MCF 10A (cell line): ENCODE data around the gene ATP1B2. TPM values are rescaled to one million over a fixed set of nuclear protein-coding genes. Genes with fewer than 3 reads are reported as not detected.

ENCODE experiments used
- BruUV-seq: library from RNA; stranded (reverse); fragments of 400-500 nt; replicated peaks from 2 replicates; lab custom pipeline; 2021; lab: Mats Ljungman, UMichigan
- CTCF ChIA-PET: fragments of 300-600 bp; sonication (Branson Sonifier 250); formaldehyde crosslinking; extraction: SDS; loops from one replicate; lab custom pipeline; 2021; ENCODE audit warnings: antibody characterized with exemption, inconsistent platforms; lab: Yijun Ruan, JAX
- POLR2A ChIA-PET: fragments of 300-600, 350-650 bp; sonication (Branson Sonifier 250); formaldehyde crosslinking; extraction: SDS; loops from one replicate; lab custom pipeline; 2020; ENCODE audit warnings: antibody characterized with exemption, inconsistent platforms; lab: Yijun Ruan, JAX
- DNase-seq: peaks from one replicate; pipeline ENCODE4 v3.0.0-alpha.2; 2018; ENCODE audit not compliant: unreplicated experiment
- H3K27ac Mint-ChIP-seq: one replicate; pipeline ENCODE4 v1.8.0; 2022; ENCODE audit warnings: mild to moderate bottlenecking, low read depth, mixed read lengths; ENCODE audit not compliant: unreplicated experiment
- H3K27me3 Mint-ChIP-seq: one replicate; pipeline ENCODE4 v1.8.0; 2022; ENCODE audit warnings: mixed read lengths; ENCODE audit not compliant: insufficient read depth, unreplicated experiment
- H3K36me3 Mint-ChIP-seq: one replicate; pipeline ENCODE4 v1.8.0; 2022; ENCODE audit warnings: mild to moderate bottlenecking, moderate library complexity, mixed read lengths; ENCODE audit not compliant: insufficient read depth, unreplicated experiment
- H3K4me1 Mint-ChIP-seq: one replicate; pipeline ENCODE4 v1.8.0; 2022; ENCODE audit warnings: mixed read lengths; ENCODE audit not compliant: insufficient read depth, unreplicated experiment
- H3K4me3 Mint-ChIP-seq: one replicate; pipeline ENCODE4 v1.8.0; 2022; ENCODE audit warnings: mild to moderate bottlenecking, moderate library complexity, mixed read lengths; ENCODE audit not compliant: unreplicated experiment
- H3K9me3 Mint-ChIP-seq: one replicate; pipeline ENCODE4 v1.8.0; 2022; ENCODE audit warnings: mixed read lengths; ENCODE audit not compliant: unreplicated experiment
- CTCF ChIP-seq: fragments of 200-600 bp; IDR thresholded peaks from one replicate; pipeline ENCODE4 v1.8.0; 2022; ENCODE audit warnings: antibody characterized with exemption, mild to moderate bottlenecking; ENCODE audit not compliant: unreplicated experiment
- intact Hi-C: fragments of 100-400 bp; cut with micrococcal nuclease; formaldehyde crosslinking; loops from 2 replicates; pipeline ENCODE4 v1.14.1; 2022
- total RNA-seq: library from RNA; stranded (reverse); gene quantifications from 2 replicates; pipeline ENCODE4 v1.2.3, GENCODE V29; 2022

The ATP1B2 gene
- total RNA-seq, 1 experiment from 2014 or later: not detected

DNA sequence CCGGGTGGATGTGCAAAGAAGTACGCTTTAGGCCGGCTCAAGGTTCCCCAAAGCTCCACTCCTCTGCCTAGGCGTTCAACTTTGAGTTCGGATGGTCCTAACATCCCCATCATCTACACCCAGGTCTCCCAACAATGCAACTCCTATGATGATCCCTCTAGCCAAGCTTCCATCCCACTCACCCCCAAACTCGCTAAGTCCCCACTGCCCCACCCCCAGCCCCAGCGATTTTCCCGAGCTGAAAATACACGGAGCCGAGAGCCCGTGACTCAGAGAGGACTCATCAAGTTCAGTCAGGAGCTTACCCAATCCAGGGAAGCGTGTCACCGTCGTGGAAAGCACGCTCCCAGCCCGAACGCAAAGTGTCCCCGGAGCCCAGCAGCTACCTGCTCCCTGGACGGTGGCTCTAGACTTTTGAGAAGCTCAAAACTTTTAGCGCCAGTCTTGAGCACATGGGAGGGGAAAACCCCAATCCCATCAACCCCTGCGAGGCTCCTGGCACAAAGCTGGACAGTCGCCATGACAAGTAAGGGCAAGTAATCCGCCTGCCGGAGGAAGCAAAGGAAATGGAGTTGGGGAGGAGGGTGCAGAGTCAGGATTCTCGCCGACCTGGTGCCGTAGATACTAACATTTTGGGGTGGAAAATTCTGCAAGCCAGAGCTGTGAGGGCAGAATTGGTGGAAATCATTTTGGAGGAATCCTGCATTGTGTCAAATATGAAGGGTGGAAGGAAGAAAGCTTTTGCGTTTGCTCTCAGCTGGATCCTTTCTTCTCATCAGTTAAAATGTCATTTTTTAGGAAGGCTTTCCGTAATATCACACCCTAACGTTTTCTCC, 36.6 kb downstream of the ATP1B2 start, which contains the start of gene TP53:
TP53 (minus strand) TSS at position 419 of the 836 bp plus-strand sequence. CDS start 10,896 bp downstream, outside the sequence.
- H3K4me1 Mint-ChIP-seq: peaks cover 22% of the 10 kb centered on the region
- CTCF ChIA-PET: interaction anchor here (0.5 to 7.3 kb wide), 41 partner anchors 8 to 544 kb away, joined by 3 to 89 read pairs (median 4); partner anchors contain the start of genes ATP1B2, CHRNB1, DNAH2 and MPDU1
- peak; percentile 96 for DNase-seq

DNA sequence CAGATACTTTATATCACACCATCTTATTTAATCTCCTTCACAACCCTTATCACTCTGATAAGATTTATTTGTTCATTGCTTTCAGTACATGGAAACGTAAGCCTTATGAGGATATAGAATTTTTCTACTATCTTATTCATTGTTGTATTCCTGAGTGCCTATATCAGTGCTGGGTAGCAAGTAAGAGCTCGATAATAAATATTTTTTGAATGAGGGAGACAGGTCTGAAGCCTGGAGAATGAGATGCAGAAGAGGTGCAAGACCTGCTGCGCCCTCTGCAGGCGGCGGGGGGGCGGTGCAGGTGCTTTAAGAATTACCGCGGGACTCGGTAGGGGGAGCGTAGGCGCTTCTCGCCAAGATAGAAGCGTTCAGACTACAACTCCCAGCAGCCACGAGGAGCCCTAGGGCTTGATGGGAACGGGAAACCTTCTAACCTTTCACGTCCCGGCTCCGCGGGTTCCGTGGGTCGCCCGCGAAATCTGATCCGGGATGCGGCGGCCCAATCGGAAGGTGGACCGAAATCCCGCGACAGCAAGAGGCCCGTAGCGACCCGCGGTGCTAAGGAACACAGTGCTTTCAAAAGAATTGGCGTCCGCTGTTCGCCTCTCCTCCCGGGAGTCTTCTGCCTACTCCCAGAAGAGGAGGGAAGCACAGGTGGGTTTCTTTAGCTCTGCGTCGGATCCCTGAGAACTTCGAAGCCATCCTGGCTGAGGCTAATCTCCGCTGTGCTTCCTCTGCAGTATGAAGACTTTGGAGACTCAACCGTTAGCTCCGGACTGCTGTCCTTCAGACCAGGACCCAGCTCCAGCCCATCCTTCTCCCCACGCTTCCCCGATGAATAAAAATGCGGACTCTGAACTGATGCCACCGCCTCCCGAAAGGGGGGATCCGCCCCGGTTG, 37.4 kb downstream of the ATP1B2 start, which contains the start of gene WRAP53:
WRAP53 (plus strand) TSS at position 570 of the 900 bp plus-strand sequence; CDS start at position 742, 172 bp downstream.
- H3K4me3 Mint-ChIP-seq: peak within 1 kb of the TSS; percentile 97
- ChIA-PET CTCF (interaction anchor here (0.6 to 7.3 kb wide), 43 partner anchors 9 to 642 kb away, joined by 3 to 89 read pairs (median 4); partner anchors contain the start of genes ATP1B2, CHRNB1, DNAH2 and MPDU1), POLR2A (interaction anchor here (0.6 to 7.2 kb wide), 48 partner anchors 10 to 468 kb away, joined by 3 to 303 read pairs (median 8); partner anchors contain the start of genes ALOXE3, ATP1B2, CD68 and CNTROB)
- H3K27ac Mint-ChIP-seq: peak within 1 kb of the TSS; percentile 100
- peaks cover 58% of the 10 kb centered on the region for H3K36me3 Mint-ChIP-seq
- peak; percentile 100 for DNase-seq
- no peaks in the 10 kb centered on the region for H3K9me3 Mint-ChIP-seq
- no TSS peak for BruUV-seq
- H3K27me3 Mint-ChIP-seq: no peaks in the 10 kb centered on the region
- intact Hi-C loops: loop anchor here (1.0 to 10.0 kb wide), 6 partner anchors 56 to 333 kb away; partner anchors contain the start of genes FGF11, KCTD11, TMEM102 and TMEM95
- H3K4me1 Mint-ChIP-seq: peaks cover 22% of the 10 kb centered on the region
- peak; percentile 97 for TF ChIP-seq CTCF

More for the DNA sequence above, 36.6 kb downstream of the ATP1B2 start, which contains the start of gene TP53:
- TSS peak; percentile 68 for BruUV-seq
- Mint-ChIP-seq H3K27me3 (no peaks in the 10 kb centered on the region), H3K4me3 (peak within 1 kb of the TSS; percentile 97), H3K36me3 (peaks cover 50% of the 10 kb centered on the region), H3K27ac (peak within 1 kb of the TSS; percentile 100), H3K9me3 (no peaks in the 10 kb centered on the region)
- no peak for TF ChIP-seq CTCF
- POLR2A ChIA-PET: interaction anchor here (0.6 to 7.2 kb wide), 62 partner anchors 8 to 469 kb away, joined by 3 to 303 read pairs (median 6); partner anchors contain the start of genes ACADVL, ALOXE3, ATP1B2 and CD68
- intact Hi-C loops: loop anchor here (5.0 to 10.0 kb wide), 4 partner anchors 115 to 332 kb away; partner anchors contain the start of genes FGF11, KCTD11, TMEM102 and TMEM95

DNA sequence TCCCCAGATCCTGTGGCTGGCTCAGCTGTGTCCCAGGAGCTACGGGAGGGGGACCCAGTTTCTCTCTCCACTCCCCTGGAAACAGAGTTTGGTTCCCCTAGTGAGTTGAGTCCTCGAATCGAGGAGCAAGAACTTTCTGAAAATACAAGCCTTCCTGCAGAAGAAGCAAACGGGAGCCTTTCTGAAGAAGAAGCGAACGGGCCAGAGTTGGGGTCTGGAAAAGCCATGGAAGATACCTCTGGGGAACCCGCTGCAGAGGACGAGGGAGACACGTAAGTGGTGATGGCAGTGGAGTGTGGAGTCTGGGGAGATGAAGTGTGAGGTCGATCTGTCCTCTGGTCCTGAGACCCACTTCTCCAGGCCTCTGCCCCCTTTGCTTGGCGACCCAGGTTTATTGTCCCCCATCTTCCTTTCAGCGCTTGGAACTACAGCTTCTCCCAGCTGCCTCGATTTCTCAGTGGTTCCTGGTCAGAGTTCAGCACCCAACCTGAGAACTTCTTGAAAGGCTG, 38.1 kb downstream of the ATP1B2 start:
- peaks cover 22% of the 10 kb centered on the region for H3K4me1 Mint-ChIP-seq
- DNase-seq: no peak
- no TSS peak for BruUV-seq
- H3K4me3 Mint-ChIP-seq: peak overlapping the region; percentile 97
- no peaks in the 10 kb centered on the region for H3K27me3 Mint-ChIP-seq
- H3K27ac Mint-ChIP-seq: peak overlapping the region; percentile 100
- ChIA-PET POLR2A (interaction anchor here (0.7 to 7.2 kb wide), 24 partner anchors 10 to 381 kb away, joined by 3 to 303 read pairs (median 12); partner anchors contain the start of genes CD68, CNTROB, DNAH2 and FXR2), CTCF (interaction anchor here (0.6 to 7.3 kb wide), 21 partner anchors 15 to 794 kb away, joined by 3 to 89 read pairs (median 4); partner anchors contain the start of genes DNAH2, MPDU1 and SOX15)
- H3K9me3 Mint-ChIP-seq: no peaks in the 10 kb centered on the region
- H3K36me3 Mint-ChIP-seq: peaks cover 61% of the 10 kb centered on the region
- no peak for TF ChIP-seq CTCF
- intact Hi-C loops: loop anchor here (1.0 to 10.0 kb wide), 6 partner anchors 57 to 334 kb away; partner anchors contain the start of genes FGF11, KCTD11, TMEM102 and TMEM95
